ENCODE results near the gene DNASE1L2.
A peak's percentile ranks its signal among the peaks of the same experiment; 100 is the strongest.

DNASE1L2 gene

GRCh38 chr16:2211923-2212347 lies 24.3 kb upstream of the DNASE1L2 start:
- Histone ChIP-seq H3K36me3 (ENCODE audit: control insufficient read depth in 1 of 2, insufficient read depth in 2 of 2, low read length in 2 of 2) (peaks cover 6 to 20% of the 10 kb centered on the region in 2 donors), H3K9me3 (ENCODE audit: control insufficient read depth in 1 of 2, low read length in 2 of 2) (no peaks in the 10 kb centered on the region), H3K4me1 (ENCODE audit: control insufficient read depth in 1 of 2, insufficient read depth in 2 of 2, low read length in 2 of 2) (peaks cover 14 to 21% of the 10 kb centered on the region in 2 donors), H3K27ac (ENCODE audit: low read length) (no peak overlapping the region), H3K27me3 (ENCODE audit: low read depth, low read length) (no peaks in the 10 kb centered on the region), H3K4me3 (ENCODE audit: low read depth in 1 of 2, low read length in 2 of 2) (no peak overlapping the region)

- no peaks in the 10 kb centered on the region for H3K27me3 ChIP-seq (ENCODE audit: low read depth, low read length)
- peaks cover 14 to 20% of the 10 kb centered on the region in 2 donors for H3K4me1 ChIP-seq (ENCODE audit: control insufficient read depth in 1 of 2, insufficient read depth in 2 of 2, low read length in 2 of 2)
- peak overlapping the region; percentile 6 to 60 for H3K4me3 ChIP-seq (ENCODE audit: low read depth in 1 of 2, low read length in 2 of 2)
- peaks cover 6 to 18% of the 10 kb centered on the region in 2 donors for H3K36me3 ChIP-seq (ENCODE audit: control insufficient read depth in 1 of 2, insufficient read depth in 2 of 2, low read length in 2 of 2)
- no peaks in the 10 kb centered on the region for H3K9me3 ChIP-seq (ENCODE audit: control insufficient read depth in 1 of 2, low read length in 2 of 2)
- no peak overlapping the region for H3K27ac ChIP-seq (ENCODE audit: low read length)
These were observed 23.6 kb upstream of the DNASE1L2 start for GRCh38 chr16:2212362-2213324.

- H3K27me3 ChIP-seq (ENCODE audit: low read depth, low read length): no peaks in the 10 kb centered on the region
- H3K27ac ChIP-seq (ENCODE audit: low read length): no peak overlapping the region
- no peaks in the 10 kb centered on the region for H3K9me3 ChIP-seq (ENCODE audit: control insufficient read depth in 1 of 2, low read length in 2 of 2)
- H3K4me3 ChIP-seq (ENCODE audit: low read depth in 1 of 2, low read length in 2 of 2): peak overlapping the region; percentile 61 to 85
- H3K4me1 ChIP-seq (ENCODE audit: control insufficient read depth in 1 of 2, insufficient read depth in 2 of 2, low read length in 2 of 2): peaks cover 14 to 20% of the 10 kb centered on the region in 2 donors
- peaks cover 3 to 6% of the 10 kb centered on the region in 2 donors for H3K36me3 ChIP-seq (ENCODE audit: control insufficient read depth in 1 of 2, insufficient read depth in 2 of 2, low read length in 2 of 2)
These were observed 22.2 kb upstream of the DNASE1L2 start for GRCh38 chr16:2213817-2214718.

- H3K4me3 ChIP-seq (ENCODE audit: low read depth in 1 of 2, low read length in 2 of 2): peak within 1 kb of the TSS; percentile 61 to 85
- peaks cover 0 to 6% of the 10 kb centered on the region in 2 donors for H3K36me3 ChIP-seq (ENCODE audit: control insufficient read depth in 1 of 2, insufficient read depth in 2 of 2, low read length in 2 of 2)
- peak within 1 kb of the TSS; percentile 64 for H3K27ac ChIP-seq (ENCODE audit: low read length)
- no peaks in the 10 kb centered on the region for H3K27me3 ChIP-seq (ENCODE audit: low read depth, low read length)
- no peaks in the 10 kb centered on the region for H3K9me3 ChIP-seq (ENCODE audit: control insufficient read depth in 1 of 2, low read length in 2 of 2)
- peaks cover 14 to 20% of the 10 kb centered on the region in 2 donors for H3K4me1 ChIP-seq (ENCODE audit: control insufficient read depth in 1 of 2, insufficient read depth in 2 of 2, low read length in 2 of 2)
These were observed 21.6 kb upstream of the DNASE1L2 start, which contains the start of gene PGP for GRCh38 chr16:2214719-2214968. Gene PGP, minus strand, starts transcription at chr16:2214840. Its CDS starts 63 bp downstream, at chr16:2214777.

DNA sequence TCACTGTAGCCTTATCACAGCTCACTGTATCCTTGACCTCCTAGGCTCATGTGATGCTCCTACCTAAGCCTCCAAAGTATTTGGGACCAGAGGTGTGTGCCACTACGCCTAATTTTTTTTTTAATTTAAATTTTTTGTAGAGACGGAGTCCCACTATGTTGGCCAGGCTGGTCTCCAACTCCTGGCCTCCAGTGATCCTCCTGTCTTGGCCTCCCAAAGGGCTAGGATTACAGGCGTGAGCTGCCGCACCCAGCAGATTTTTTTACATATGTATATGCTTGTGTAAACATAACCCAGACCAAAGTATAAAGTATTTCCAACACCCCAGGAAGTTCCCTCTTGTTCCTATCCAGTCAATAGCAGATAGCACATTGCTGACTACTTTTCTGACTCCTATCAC lies 19.9 kb upstream of the DNASE1L2 start:
- Histone ChIP-seq H3K4me1 (ENCODE audit: control insufficient read depth in 1 of 2, insufficient read depth in 2 of 2, low read length in 2 of 2) (peaks cover 14 to 20% of the 10 kb centered on the region in 2 donors), H3K36me3 (ENCODE audit: control insufficient read depth in 1 of 2, insufficient read depth in 2 of 2, low read length in 2 of 2) (peaks cover 0 to 6% of the 10 kb centered on the region in 2 donors), H3K27ac (ENCODE audit: low read length) (no peak overlapping the region), H3K27me3 (ENCODE audit: low read depth, low read length) (no peaks in the 10 kb centered on the region), H3K9me3 (ENCODE audit: control insufficient read depth in 1 of 2, low read length in 2 of 2) (no peaks in the 10 kb centered on the region), H3K4me3 (ENCODE audit: low read depth in 1 of 2, low read length in 2 of 2) (no peak overlapping the region)

DNA sequence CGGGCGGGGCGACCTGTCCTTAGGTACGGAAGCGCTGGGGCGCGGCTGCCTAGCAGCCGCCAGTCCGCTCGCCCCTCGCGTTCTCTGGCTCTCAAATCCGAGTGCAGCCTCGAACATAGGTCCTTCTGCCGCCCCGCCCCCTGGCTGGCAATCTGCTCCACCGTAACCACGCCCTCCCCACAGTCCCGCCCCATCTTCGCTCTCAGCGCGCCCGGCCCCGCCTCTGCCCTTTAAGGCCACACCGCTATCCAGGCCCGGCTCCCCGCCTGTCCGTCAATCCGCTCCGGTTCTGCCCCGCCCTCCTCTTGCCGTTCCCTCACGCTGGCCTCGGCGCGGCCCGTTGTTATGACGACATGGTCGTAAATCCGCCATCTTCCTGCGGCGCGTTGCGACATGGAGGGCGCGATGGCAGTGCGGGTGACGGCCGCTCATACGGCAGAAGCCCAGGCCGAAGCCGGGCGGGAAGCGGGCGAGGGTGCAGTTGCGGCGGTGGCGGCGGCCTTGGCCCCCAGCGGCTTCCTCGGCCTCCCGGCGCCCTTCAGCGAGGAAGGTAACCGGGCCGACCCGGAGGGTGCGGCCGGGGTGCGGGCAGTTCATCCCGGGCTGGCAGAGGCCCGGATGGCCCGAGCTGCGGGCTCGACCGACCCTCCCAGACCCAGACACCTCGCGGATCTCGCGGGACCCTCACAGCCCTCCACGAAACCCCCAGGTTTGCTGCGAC lies 12.9 kb upstream of the DNASE1L2 start, which contains the start of gene E4F1:
TSS of gene E4F1 (plus strand) at position 371 of the 721 bp plus-strand sequence. CDS start at position 394, 23 bp downstream.
- peak within 1 kb of the TSS; percentile 83 to 85 for H3K4me3 ChIP-seq (ENCODE audit: low read depth in 1 of 2, low read length in 2 of 2)
- H3K27me3 ChIP-seq (ENCODE audit: low read depth, low read length): no peaks in the 10 kb centered on the region
- peak within 1 kb of the TSS; percentile 63 for H3K27ac ChIP-seq (ENCODE audit: low read length)
- no peaks in the 10 kb centered on the region for H3K9me3 ChIP-seq (ENCODE audit: control insufficient read depth in 1 of 2, low read length in 2 of 2)
- H3K4me1 ChIP-seq (ENCODE audit: control insufficient read depth in 1 of 2, insufficient read depth in 2 of 2, low read length in 2 of 2): peaks cover 0 to 21% of the 10 kb centered on the region in 2 donors
- H3K36me3 ChIP-seq (ENCODE audit: control insufficient read depth in 1 of 2, insufficient read depth in 2 of 2, low read length in 2 of 2): peaks cover 4 to 10% of the 10 kb centered on the region in 2 donors

GRCh38 chr16:2223942-2224486 lies 12.2 kb upstream of the DNASE1L2 start:
- peak overlapping the region; percentile 63 for H3K27ac ChIP-seq (ENCODE audit: low read length)
- H3K36me3 ChIP-seq (ENCODE audit: control insufficient read depth in 1 of 2, insufficient read depth in 2 of 2, low read length in 2 of 2): peaks cover 4 to 17% of the 10 kb centered on the region in 2 donors
- peaks cover 0 to 21% of the 10 kb centered on the region in 2 donors for H3K4me1 ChIP-seq (ENCODE audit: control insufficient read depth in 1 of 2, insufficient read depth in 2 of 2, low read length in 2 of 2)
- H3K27me3 ChIP-seq (ENCODE audit: low read depth, low read length): no peaks in the 10 kb centered on the region
- no peaks in the 10 kb centered on the region for H3K9me3 ChIP-seq (ENCODE audit: control insufficient read depth in 1 of 2, low read length in 2 of 2)
- H3K4me3 ChIP-seq (ENCODE audit: low read depth in 1 of 2, low read length in 2 of 2): peak overlapping the region; percentile 83 to 85

DNA sequence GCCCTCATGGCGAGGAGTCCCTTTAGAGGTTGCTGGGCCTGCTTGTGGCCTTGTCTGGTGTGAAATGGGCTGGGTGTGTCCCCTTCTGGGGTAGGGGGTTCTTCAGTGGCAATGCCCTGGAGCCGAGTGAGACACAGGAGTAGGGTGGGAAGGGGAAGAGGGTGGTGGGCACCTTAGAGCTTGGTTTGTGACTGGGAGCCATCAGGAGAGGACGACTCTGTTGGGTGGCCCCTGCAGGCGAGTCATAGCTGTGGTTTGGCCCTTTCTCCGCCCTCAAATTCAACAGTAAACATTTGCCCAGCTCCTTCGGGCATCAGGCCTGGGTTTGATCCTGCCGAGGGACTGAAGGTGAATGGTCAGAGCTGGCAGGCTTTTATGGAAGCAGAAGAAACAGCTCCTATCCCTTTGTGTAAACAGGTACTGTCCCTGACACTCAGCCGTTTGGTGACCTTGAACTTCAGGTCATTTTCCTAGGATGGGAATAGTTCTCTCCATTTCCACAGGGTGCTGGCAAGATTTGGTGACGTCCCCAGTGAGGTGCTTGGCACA lies 9.9 kb upstream of the DNASE1L2 start:
- H3K4me1 ChIP-seq (ENCODE audit: control insufficient read depth in 1 of 2, insufficient read depth in 2 of 2, low read length in 2 of 2): peaks cover 0 to 21% of the 10 kb centered on the region in 2 donors
- H3K4me3 ChIP-seq (ENCODE audit: low read depth in 1 of 2, low read length in 2 of 2): no peak overlapping the region
- no peaks in the 10 kb centered on the region for H3K9me3 ChIP-seq (ENCODE audit: control insufficient read depth in 1 of 2, low read length in 2 of 2)
- H3K36me3 ChIP-seq (ENCODE audit: control insufficient read depth in 1 of 2, insufficient read depth in 2 of 2, low read length in 2 of 2): peaks cover 18 to 40% of the 10 kb centered on the region in 2 donors
- H3K27me3 ChIP-seq (ENCODE audit: low read depth, low read length): no peaks in the 10 kb centered on the region
- H3K27ac ChIP-seq (ENCODE audit: low read length): no peak overlapping the region

- Histone ChIP-seq H3K4me1 (ENCODE audit: control insufficient read depth in 1 of 2, insufficient read depth in 2 of 2, low read length in 2 of 2) (peaks cover 0 to 21% of the 10 kb centered on the region in 2 donors), H3K9me3 (ENCODE audit: control insufficient read depth in 1 of 2, low read length in 2 of 2) (no peaks in the 10 kb centered on the region), H3K36me3 (ENCODE audit: control insufficient read depth in 1 of 2, insufficient read depth in 2 of 2, low read length in 2 of 2) (peaks cover 24 to 46% of the 10 kb centered on the region in 2 donors), H3K27ac (ENCODE audit: low read length) (no peak overlapping the region), H3K27me3 (ENCODE audit: low read depth, low read length) (no peaks in the 10 kb centered on the region), H3K4me3 (ENCODE audit: low read depth in 1 of 2, low read length in 2 of 2) (no peak overlapping the region)
These were observed 9.3 kb upstream of the DNASE1L2 start for GRCh38 chr16:2226918-2227317.

GRCh38 chr16:2228161-2228824 lies 8.0 kb upstream of the DNASE1L2 start:
- H3K27me3 ChIP-seq (ENCODE audit: low read depth, low read length): no peaks in the 10 kb centered on the region
- H3K36me3 ChIP-seq (ENCODE audit: control insufficient read depth in 1 of 2, insufficient read depth in 2 of 2, low read length in 2 of 2): peaks cover 24 to 59% of the 10 kb centered on the region in 2 donors
- H3K27ac ChIP-seq (ENCODE audit: low read length): no peak overlapping the region
- peaks cover 0 to 21% of the 10 kb centered on the region in 2 donors for H3K4me1 ChIP-seq (ENCODE audit: control insufficient read depth in 1 of 2, insufficient read depth in 2 of 2, low read length in 2 of 2)
- H3K4me3 ChIP-seq (ENCODE audit: low read depth in 1 of 2, low read length in 2 of 2): no peak overlapping the region
- H3K9me3 ChIP-seq (ENCODE audit: control insufficient read depth in 1 of 2, low read length in 2 of 2): no peaks in the 10 kb centered on the region

Measured in muscle layer of duodenum (tissue), 2 donors.